Measurements from ENCODE around the gene CAMK2N2. TPM values are rescaled to one million over a fixed set of nuclear protein-coding genes. Genes with fewer than 3 reads are reported as not detected.
"Not testable (repeated sequence)": the region's sequence is repeated elsewhere in the genome, so short reads cannot be mapped to it uniquely, and the experiment has no call there.

Gene CAMK2N2
- total RNA-seq, 1 donor from 2014 or later: 2.6 TPM

GRCh38 chr3:184272269-184272668, 10.9 kb upstream of the CAMK2N2 start:
- FAIRE-seq (no peak), DNase-seq (ENCODE audit: low read depth) (no peak)
- Mint-ChIP-seq H3K4me1 (ENCODE audit: low read depth, unreplicated experiment) (no peaks in the 10 kb centered on the region), H3K36me3 (ENCODE audit: low read depth, unreplicated experiment) (no peaks in the 10 kb centered on the region), H3K27ac (ENCODE audit: unreplicated experiment) (no peak overlapping the region), H3K27me3 (ENCODE audit: low read depth, unreplicated experiment) (peaks cover 38% of the 10 kb centered on the region), H3K4me3 (ENCODE audit: unreplicated experiment) (no peak overlapping the region), H3K9me3 (ENCODE audit: unreplicated experiment) (peaks cover 7% of the 10 kb centered on the region)
- no peaks in the 10 kb centered on the region for H3K9me3 ChIP-seq (ENCODE audit: insufficient read depth, low read depth, low read length)
- peaks cover 30% of the 10 kb centered on the region for H3K27me3 ChIP-seq (ENCODE audit: insufficient read depth, low read length)
- H3K27ac ChIP-seq (ENCODE audit: low read depth, low read length): no peak overlapping the region
- H3K4me1 ChIP-seq (ENCODE audit: insufficient read depth, low read length): no peaks in the 10 kb centered on the region
- no peak overlapping the region for H3K9ac ChIP-seq (ENCODE audit: low read length)
- no peaks in the 10 kb centered on the region for H3K79me2 ChIP-seq (ENCODE audit: insufficient read depth, low read length)
- H2AFZ ChIP-seq (ENCODE audit: low read depth, low read length): no peak overlapping the region
- no peak overlapping the region for H3K4me3 ChIP-seq (ENCODE audit: insufficient read depth, low read depth, low read length)
- no peak for TF ChIP-seq CTCF (IDR thresholded peaks at IDR 0.05; ENCODE audit: insufficient read depth, low read depth, low read length)
- TF ChIP-seq EZH2 (IDR thresholded peaks at IDR 0.05; ENCODE audit: insufficient read depth, low read length): no peak
- no peaks in the 10 kb centered on the region for H3K36me3 ChIP-seq (ENCODE audit: insufficient read depth, low read length)
- H4K20me1 ChIP-seq (ENCODE audit: insufficient read depth, low read length): no peaks in the 10 kb centered on the region
- H3K4me2 ChIP-seq (ENCODE audit: low read length): no peak overlapping the region

GRCh38 chr3:184267249-184267648, 5.9 kb upstream of the CAMK2N2 start:
- H3K27ac ChIP-seq (ENCODE audit: low read depth, low read length); H2AFZ ChIP-seq (ENCODE audit: low read depth, low read length); H3K4me2 ChIP-seq (ENCODE audit: low read length); H3K4me1 ChIP-seq (ENCODE audit: insufficient read depth, low read length); H3K27ac Mint-ChIP-seq (ENCODE audit: unreplicated experiment); H3K9me3 Mint-ChIP-seq (ENCODE audit: unreplicated experiment); H4K20me1 ChIP-seq (ENCODE audit: insufficient read depth, low read length); H3K4me1 Mint-ChIP-seq (ENCODE audit: low read depth, unreplicated experiment); H3K4me3 Mint-ChIP-seq (ENCODE audit: unreplicated experiment); FAIRE-seq; H3K27me3 ChIP-seq (ENCODE audit: insufficient read depth, low read length); H3K79me2 ChIP-seq (ENCODE audit: insufficient read depth, low read length); H3K4me3 ChIP-seq (ENCODE audit: insufficient read depth, low read depth, low read length); DNase-seq (ENCODE audit: low read depth); H3K9me3 ChIP-seq (ENCODE audit: insufficient read depth, low read depth, low read length); H3K36me3 Mint-ChIP-seq (ENCODE audit: low read depth, unreplicated experiment); H3K9ac ChIP-seq (ENCODE audit: low read length); H3K36me3 ChIP-seq (ENCODE audit: insufficient read depth, low read length): not testable (repeated sequence)
- H3K27me3 Mint-ChIP-seq (ENCODE audit: low read depth, unreplicated experiment): peaks cover 40% of the 10 kb centered on the region

- H4K20me1 ChIP-seq (ENCODE audit: insufficient read depth, low read length): peaks cover 25% of the 10 kb centered on the region
- peak overlapping the region; percentile 97 for H3K4me2 ChIP-seq (ENCODE audit: low read length)
- peaks cover 18% of the 10 kb centered on the region for H3K4me1 ChIP-seq (ENCODE audit: insufficient read depth, low read length)
- peaks cover 55% of the 10 kb centered on the region for H3K27me3 Mint-ChIP-seq (ENCODE audit: low read depth, unreplicated experiment)
- peaks cover 8% of the 10 kb centered on the region for H3K36me3 Mint-ChIP-seq (ENCODE audit: low read depth, unreplicated experiment)
- no peaks in the 10 kb centered on the region for H3K79me2 ChIP-seq (ENCODE audit: insufficient read depth, low read length)
- FAIRE-seq (no peak), DNase-seq (ENCODE audit: low read depth) (no peak)
- no peak overlapping the region for H3K27ac Mint-ChIP-seq (ENCODE audit: unreplicated experiment)
- H3K9me3 ChIP-seq (ENCODE audit: insufficient read depth, low read depth, low read length): no peaks in the 10 kb centered on the region
- no peaks in the 10 kb centered on the region for H3K36me3 ChIP-seq (ENCODE audit: insufficient read depth, low read length)
- H3K27me3 ChIP-seq (ENCODE audit: insufficient read depth, low read length): peaks cover 11% of the 10 kb centered on the region
- H2AFZ ChIP-seq (ENCODE audit: low read depth, low read length): no peak overlapping the region
- H3K4me1 Mint-ChIP-seq (ENCODE audit: low read depth, unreplicated experiment): peaks cover 11% of the 10 kb centered on the region
- peak overlapping the region; percentile 45 for H3K4me3 Mint-ChIP-seq (ENCODE audit: unreplicated experiment)
- no peak overlapping the region for H3K27ac ChIP-seq (ENCODE audit: low read depth, low read length)
- no peak overlapping the region for H3K4me3 ChIP-seq (ENCODE audit: insufficient read depth, low read depth, low read length)
- TF ChIP-seq CTCF (IDR thresholded peaks at IDR 0.05; ENCODE audit: insufficient read depth, low read depth, low read length): no peak
- TF ChIP-seq EZH2 (IDR thresholded peaks at IDR 0.05; ENCODE audit: insufficient read depth, low read length): no peak
- H3K9ac ChIP-seq (ENCODE audit: low read length): no peak overlapping the region
- H3K9me3 Mint-ChIP-seq (ENCODE audit: unreplicated experiment): peaks cover 8% of the 10 kb centered on the region
These were observed 1.4 kb upstream of the CAMK2N2 start for GRCh38 chr3:184262764-184263179.

All from astrocyte (in vitro differentiated cells and primary cell).